Measurements from ENCODE around the gene MDGA2. TPM values are rescaled to one million over a fixed set of nuclear protein-coding genes. Genes with fewer than 3 reads are reported as not detected.

Gene MDGA2
- total and polyA plus RNA-seq, 11 donors: 0.12 to 0.26 TPM; not detected in 9

- intact Hi-C loops (cut with DNase I): no loop called here
- DNase-seq: no peak
- TF ChIP-seq CTCF (IDR thresholded peaks at IDR 0.05) (no peak), POLR2A (IDR thresholded peaks at IDR 0.05) (no peak)
- Histone ChIP-seq H3K27ac (no peak overlapping the region), H3K36me3 (no peaks in the 10 kb centered on the region), H3K27me3 (no peaks in the 10 kb centered on the region), H3K4me3 (no peak overlapping the region), H3K4me1 (no peaks in the 10 kb centered on the region), H3K9me3 (no peaks in the 10 kb centered on the region)
- no peak for ATAC-seq
- WGBS, 4 donors: 67 to 81% (median 74%) methylated on average over 5 of the region's 5 CpGs
Observed at GRCh38 chr14:47346849-47347248, 328.6 kb downstream of the MDGA2 start.

- DNase-seq (no peak), ATAC-seq (no peak)
- Histone ChIP-seq H3K9me3 (no peaks in the 10 kb centered on the region), H3K4me3 (no peak overlapping the region), H3K27ac (no peak overlapping the region), H3K36me3 (no peaks in the 10 kb centered on the region), H3K27me3 (no peaks in the 10 kb centered on the region), H3K4me1 (no peaks in the 10 kb centered on the region)
- WGBS, 4 donors: 45 to 62% (median 55%) methylated on average over 2 of the region's 2 CpGs
- intact Hi-C loops (cut with DNase I): no loop called here
- TF ChIP-seq CTCF (IDR thresholded peaks at IDR 0.05) (no peak), POLR2A (IDR thresholded peaks at IDR 0.05) (no peak)
Observed at GRCh38 chr14:47345016-47345415, 330.4 kb downstream of the MDGA2 start.

- H3K9me3 ChIP-seq: no peaks in the 10 kb centered on the region
- 91 to 98% (median 95%) methylated on average over 3 of the region's 3 CpGs for WGBS, 4 donors
- no peaks in the 10 kb centered on the region for H3K27me3 ChIP-seq
- H3K4me3 ChIP-seq: no peak overlapping the region
- no peak overlapping the region for H3K27ac ChIP-seq
- H3K4me1 ChIP-seq: no peaks in the 10 kb centered on the region
- intact Hi-C loops (cut with DNase I): no loop called here
- DNase-seq: no peak
- TF ChIP-seq POLR2A (IDR thresholded peaks at IDR 0.05): no peak
- TF ChIP-seq CTCF (IDR thresholded peaks at IDR 0.05): peak in 1 of 12 donors; percentile 36
- H3K36me3 ChIP-seq: no peaks in the 10 kb centered on the region
- no peak for ATAC-seq
Observed at GRCh38 chr14:47332939-47333338, 342.5 kb downstream of the MDGA2 start.

- TF ChIP-seq CTCF (IDR thresholded peaks at IDR 0.05): no peak
- TF ChIP-seq POLR2A (IDR thresholded peaks at IDR 0.05): no peak
- no peaks in the 10 kb centered on the region for H3K9me3 ChIP-seq
- H3K4me3 ChIP-seq: no peak overlapping the region
- no peak overlapping the region for H3K27ac ChIP-seq
- intact Hi-C loops (cut with DNase I): no loop called here
- no peaks in the 10 kb centered on the region for H3K36me3 ChIP-seq
- DNase-seq (no peak), ATAC-seq (no peak)
- H3K4me1 ChIP-seq: no peaks in the 10 kb centered on the region
- H3K27me3 ChIP-seq: no peaks in the 10 kb centered on the region
Observed at GRCh38 chr14:47332106-47332505, 343.3 kb downstream of the MDGA2 start.

Data from heart left ventricle (tissue), 16 donors.